Effector CD8-positive, alpha-beta T cell (primary cell): ENCODE data around the gene RNGTT.
"Not testable (repeated sequence)": the region's sequence is repeated elsewhere in the genome, so short reads cannot be mapped to it uniquely, and the experiment has no call there.

Experiments
- DNase-seq: peaks from one replicate; lab custom pipeline; 2025; lab: John Stamatoyannopoulos, UW
- total RNA-seq, 4 experiments: gene quantifications; one replicate each; lab custom pipeline; 2026; lab: John Stamatoyannopoulos, UW

RNGTT gene
- 49.0 to 66.7 (median 53.7) reads per million in 4 experiments for total RNA-seq

DNA sequence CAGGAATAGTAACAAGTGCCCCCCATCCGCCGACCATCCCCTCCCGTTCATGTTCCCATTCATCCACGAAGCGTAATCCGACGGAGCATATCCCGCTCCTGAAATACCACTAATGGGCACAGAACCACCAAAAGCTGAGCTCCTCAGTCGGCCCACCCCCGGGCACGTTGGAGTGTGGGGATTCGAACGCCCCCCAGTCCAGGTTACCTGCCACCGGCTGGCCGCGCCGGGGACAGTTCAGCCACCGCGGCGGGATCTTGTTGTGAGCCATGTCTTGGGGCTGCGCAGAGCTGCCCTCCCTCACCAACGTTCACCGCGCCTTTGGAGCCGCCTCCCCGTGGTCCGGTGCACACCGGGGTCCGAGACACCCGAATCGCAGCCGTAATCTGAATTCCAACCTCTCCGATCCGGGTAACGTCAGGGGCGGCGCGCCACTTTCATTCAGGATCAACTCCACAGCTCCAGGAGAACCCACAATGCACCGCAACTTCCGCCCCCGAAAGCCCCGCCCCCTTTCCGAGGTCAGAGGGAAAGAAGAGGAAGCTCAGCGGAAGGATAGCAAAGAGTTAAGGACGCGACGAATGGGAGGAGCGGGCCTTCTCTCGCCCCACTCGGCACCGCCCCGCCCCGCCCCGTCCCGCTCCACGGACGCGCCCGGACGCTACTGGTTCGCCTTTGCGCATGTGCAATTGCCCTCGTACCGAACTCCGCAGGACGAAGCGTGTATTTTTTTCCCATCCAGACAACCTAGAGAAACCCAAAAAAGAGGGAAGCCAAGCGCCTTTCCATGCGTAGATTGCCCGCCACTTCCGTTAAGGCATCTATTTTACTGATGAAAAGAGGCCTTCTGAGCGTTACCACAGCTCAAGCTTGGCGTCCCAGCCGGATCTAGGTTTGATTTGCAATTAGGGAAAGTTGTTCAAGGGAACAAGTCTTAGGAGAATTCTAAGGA, at the start of gene RNGTT:
Gene RNGTT, minus strand, starts transcription at position 480 of the 952 bp plus-strand sequence. Its CDS starts 209 bp downstream, at position 271.
- DNase-seq: peak; percentile 98

DNA sequence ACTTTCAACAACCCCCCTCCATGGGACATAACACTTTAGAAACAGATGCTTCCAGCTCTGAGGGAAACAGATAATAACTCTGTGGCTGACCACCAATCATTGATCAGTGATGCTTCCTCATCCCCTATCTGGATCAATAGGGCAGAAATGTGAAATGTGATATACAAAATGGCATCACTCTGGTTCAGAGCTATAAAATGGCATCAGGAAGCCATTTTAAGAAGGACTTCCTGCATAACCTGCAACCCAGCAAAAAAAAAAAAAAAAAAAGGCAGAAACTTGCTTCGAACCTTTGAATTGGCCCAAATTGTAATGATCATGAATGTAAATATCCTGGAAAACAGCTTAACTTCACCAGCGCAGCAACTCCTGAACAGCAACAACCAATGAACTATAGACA, 48.0 kb upstream of the RNGTT start:
- DNase-seq: no peak

DNA sequence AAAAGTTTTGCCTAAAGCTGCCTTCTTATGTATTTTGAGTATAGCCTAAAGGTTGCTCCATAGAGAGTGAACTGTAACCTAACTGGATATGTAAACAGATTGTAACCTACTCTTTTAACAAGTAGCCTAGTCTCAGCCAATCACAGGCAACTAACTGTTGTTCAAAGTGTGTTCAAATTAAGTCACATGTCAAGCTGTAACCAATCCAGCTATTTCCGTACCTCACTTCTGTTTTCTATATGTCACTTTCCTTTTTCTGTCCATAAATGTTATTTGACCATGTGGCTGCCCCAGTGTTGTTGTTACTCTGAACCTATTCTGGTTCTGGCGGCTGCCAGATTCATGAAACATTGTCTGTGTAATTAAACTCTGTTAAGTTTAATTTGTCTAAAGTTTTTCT, 47.4 kb upstream of the RNGTT start:
- DNase-seq: no peak

DNA sequence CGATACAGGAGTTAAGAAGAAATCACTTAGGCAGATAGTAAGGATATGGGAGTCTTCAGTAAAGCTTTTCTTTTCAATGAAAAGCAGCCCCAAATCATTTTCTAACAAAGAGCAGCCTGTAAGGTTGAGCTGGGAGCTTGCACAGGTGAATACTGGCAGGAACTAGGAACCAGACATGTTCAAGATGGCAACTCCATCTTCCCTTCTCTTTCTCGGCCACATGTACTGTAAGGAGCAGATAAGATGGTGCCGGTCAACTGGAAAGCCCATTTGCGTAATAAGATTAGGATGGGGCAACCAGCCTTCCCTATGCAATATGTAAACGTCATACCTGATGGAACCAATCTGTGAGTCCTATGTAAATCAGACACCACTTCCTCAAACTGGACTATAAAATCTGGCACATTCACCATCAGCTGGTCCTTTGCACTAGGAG, 46.2 kb upstream of the RNGTT start:
- DNase-seq: no peak

DNA sequence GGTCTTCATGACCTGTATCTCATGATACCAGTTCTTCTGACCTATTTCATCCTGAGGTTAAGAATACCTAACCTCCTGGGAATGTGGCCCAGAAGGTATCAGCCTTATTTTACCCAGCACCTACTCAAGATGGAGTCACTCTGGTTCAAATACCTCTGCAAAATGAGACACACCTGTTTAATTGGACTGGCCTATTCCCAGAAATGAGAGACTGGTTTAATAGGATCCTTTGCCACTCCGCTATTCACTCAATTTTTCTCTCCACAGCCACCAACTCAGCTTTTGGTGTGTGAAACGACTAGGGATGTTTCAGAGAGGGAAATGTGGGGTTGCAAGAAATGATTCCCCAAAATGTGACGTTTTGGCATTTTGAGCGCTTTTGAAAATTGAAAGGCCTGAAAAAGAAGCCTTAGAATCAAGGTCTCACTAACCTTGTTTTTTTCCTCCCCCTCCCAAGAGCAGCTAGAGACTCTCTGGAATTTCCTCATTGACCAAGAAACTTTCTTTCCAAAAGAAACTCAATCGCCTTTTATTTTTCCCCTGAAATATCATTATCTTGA, 45.5 kb upstream of the RNGTT start:
- no peak for DNase-seq

DNA sequence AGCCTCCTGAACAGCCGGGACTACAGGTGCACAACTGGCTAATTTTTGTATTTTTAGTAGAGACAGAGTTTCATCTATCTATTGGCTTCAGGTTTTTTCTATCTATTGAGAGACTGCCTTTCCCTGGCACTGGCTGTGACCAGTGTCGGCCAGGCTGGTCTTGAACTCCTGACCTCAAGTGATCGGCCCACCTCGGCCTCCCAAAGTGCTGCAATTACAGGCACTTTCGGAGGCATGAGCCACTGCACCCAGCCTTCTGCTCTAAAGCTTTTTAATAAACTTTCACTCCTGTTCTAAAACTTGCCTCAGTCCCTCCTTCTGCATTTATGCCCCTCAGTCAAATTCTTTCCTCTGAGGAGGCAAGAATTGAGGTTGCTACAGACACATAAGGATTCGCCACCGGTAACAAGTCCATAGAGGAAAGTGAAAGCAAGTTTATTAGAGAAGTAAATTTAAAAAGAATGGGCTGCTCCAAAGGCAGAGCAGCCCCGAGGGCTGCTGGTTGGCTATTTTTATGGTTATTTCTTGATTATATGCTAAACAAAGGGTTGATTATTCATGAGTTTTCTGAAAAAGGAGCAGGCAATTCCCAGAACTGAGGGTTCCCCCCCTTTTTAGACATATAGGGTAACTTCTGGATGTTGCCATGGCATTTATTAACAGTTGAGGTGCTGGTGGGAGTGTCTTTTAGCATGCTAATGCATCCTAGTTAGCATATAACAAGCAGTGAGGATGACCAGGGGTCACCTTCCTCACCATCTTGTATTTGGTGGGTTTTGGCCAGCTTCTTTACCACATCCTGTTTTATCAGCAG, 44.8 kb upstream of the RNGTT start:
- no peak for DNase-seq

DNA sequence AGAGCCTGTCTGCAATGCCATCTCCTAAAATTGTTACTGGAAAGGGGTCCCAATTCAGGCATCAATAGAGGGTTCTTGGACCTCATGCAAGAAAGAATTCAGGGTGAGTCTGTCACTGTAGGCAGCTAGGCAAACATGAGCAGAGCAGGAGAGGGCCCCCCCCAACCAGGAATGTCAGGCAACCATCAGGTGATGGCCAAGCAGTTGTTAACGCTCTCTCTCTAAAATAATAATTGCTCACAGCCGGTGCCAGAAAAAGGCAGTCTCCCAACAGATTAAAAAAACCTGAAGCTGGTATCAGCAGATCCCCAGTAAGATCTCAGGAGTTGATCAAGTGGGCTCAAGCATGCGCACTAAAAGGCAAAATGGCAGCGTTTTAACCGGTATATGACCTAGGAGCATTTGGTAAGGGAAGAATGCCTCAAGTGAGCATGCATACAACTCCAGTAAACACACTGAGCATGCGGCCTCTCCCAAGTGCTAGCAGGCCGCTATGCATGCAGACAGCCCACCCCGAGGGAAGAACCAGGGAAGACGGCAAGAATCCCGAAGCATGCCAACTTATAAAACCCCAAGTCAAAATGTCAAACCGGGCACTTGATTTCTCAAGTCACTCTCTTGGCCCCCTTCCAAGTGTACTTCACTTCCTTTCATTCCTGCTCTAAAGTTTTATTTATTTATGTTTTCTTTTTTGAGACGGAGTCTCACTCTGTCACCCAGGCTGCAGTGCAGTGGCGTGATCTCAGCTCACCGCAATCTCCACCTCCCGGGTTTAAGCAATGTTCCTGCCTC, 44.0 kb upstream of the RNGTT start:
- no peak for DNase-seq

DNA sequence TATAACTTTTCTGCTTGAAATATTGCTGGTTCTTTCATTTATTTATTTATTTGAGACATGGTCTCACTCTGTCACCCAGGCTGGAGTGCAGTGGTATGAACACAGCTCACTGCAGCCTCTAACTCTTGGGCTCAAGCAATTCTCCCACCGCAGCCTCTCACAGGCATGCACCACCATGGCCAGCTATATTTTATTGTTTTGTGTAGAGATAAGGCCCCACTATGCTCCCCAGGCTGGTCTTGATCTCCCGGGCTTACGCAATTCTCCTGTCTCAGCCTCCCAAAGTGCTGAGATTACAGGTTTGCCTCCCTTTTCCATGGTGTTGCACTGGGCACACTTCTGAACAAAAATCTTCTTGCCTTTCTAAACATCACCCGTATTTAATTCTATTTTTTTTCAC, 39.1 kb upstream of the RNGTT start:
- DNase-seq: no peak

DNA sequence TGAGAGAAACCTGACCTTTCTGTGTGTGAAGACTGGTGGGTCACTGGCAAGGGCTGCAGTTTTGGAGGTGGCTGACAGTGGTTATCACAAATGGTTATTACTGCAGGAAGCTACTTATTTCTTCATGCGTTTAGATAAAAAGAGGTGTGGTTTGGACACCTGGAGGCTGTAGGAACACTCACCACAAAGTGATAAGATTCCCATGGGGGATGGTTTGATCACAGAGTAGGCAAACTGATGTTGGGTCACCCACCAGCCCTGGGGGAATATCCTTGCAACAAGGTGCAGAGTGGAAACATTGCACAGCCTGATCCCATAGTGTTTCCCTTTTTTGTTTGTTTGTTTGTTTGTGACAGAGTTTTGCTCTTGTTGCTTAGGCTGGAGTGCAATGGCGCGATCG, 33.9 kb upstream of the RNGTT start:
- no peak for DNase-seq

DNA sequence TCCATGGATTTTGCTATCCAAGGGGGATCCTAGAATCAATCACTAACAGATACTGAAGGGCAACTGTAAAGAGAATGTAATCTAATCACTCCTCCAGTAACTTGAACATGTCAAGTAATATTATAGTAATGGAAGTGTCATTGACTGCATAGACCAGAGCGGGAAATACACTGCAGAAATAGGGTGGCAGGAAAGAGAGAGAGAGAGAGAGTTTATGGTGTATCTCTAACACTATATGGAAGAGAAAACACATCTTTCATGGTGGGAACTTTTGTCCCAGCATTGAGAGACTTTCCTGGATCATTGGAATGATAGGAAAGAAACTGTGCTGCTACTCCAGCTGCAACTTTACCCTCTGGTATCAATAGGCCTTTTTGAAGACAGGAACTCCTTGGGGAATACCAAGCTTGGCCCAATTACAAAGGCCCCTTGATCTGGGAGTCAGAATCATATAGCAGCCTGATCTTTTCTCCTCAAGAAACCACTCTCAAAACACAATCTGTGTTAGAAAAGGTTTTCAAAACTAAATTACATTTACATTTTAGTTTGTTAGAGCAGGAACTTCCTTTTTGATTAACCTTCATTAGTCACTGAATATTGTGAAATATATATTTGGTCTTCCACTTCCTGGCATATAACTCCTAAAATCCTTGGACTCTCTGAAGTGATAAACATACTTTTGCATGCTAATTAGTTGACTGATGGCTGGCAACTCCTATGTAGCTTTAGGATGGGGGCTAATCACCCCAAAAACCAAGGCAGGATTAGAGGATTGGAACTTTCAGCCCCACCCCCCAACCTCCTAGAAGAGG, 29.5 kb upstream of the RNGTT start:
- DNase-seq: no peak

DNA sequence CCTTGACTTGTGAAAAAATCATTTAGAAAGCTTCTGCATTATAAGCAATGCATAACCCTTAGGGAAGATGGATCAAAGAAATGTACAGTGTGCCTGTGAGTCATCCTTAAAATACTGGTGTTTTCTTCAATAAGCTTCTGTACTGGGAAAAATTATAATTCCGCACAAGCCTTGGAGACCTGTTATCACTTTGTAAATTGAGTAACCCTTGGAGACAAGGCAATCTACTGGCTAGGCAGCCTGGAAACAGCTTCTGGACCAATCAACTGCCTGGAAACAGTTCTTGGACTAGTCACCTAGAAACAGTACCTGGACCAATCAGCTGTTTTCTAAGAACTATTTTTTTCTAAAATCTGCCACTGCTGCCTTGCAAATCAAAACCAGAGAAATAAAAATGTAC, 25.8 kb upstream of the RNGTT start:
- no peak for DNase-seq

DNA sequence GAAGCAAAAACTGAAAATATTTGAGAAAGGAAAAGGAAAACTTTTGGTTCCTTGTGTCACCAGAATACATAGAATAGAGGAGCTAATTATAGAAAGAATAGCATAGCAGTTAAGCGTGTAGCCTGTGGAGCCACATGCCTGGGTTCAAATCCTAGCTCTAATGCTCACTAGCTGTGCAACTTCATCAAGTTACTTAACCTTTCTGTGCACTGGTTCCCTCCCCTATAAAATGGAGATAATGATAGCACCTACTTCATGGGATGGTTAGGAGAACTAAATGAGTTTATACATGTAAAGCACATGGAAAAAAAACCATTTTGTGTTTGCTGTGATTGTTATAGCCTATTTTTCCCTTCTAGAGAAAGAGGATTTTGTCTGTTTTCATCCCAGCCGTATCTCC, 24.5 kb upstream of the RNGTT start:
- no peak for DNase-seq

DNA sequence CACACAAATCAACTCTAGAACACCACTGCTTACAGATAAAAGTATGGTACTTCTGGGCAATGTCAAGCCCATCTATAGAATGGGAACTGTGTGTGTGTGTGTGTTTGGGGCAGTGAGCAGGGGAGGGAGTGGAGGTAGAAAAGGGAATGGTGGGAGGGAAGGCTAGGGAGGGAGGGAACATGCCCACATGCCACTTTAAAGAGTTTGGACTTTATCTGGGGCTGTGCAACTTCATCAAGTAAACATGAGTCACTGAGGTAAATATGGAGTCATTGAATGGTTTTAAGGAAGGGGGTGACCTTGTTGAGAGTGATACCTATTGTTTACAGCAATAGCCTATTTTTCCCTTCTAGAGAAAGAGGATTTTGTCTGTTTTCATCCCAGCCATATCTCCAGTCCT, 22.5 kb upstream of the RNGTT start:
- no peak for DNase-seq

DNA sequence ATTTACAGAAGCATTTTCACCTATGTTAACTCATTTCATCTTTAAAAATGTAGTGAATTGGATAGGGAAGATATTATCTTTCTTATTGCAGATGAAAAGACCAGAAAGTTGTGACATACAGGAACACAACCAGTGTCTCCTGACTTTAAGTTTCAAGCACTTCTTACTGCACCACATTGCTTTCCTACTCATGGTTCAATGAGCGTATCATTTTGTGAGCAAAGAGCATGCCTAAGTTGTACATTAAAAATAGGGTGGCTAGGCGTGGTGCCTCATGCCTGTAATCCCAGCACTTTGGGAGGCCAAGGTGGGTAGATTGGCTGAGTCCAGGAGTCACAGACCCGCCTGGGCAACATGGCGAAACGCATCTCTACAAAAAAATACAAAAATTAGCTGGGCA, 21.2 kb upstream of the RNGTT start:
- no peak for DNase-seq

DNA sequence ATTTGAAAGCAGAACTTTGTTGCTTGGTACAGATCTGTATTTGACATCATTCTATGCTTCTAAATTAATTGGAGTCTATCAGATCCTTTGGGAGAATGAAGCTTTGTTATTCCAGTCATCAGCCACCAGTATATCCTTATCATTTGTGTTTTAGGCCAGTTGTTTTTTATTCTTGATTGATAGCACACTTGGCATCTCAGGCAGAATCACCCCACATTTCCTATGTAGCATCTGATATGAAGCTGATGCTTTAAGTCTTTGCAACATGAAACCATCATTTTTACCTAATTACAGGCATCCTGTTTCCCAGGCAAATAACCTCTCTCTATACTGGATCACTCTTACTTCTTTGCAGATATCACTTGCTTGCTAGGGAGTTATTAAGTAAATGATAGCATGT, 20.7 kb upstream of the RNGTT start:
- DNase-seq: no peak

DNA sequence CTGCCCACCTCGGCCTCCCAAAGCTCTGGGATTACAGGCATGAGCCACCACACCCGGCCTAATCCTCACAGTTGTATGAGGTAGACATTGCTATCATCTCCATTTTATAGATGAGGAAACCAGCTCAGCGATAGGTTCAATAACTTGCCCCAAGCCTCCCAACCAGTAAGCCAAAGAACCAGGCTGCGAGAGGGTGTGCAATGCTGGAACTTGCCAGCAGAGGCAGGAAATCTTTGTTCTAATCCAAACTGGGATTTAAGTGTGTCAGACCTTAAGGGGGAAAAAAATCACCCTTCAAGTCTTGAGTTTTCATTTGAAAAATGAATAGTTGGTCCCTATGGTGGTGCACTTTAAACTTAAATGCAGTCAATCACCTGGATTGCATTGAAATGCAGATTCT, 20.1 kb upstream of the RNGTT start:
- DNase-seq: no peak

DNA sequence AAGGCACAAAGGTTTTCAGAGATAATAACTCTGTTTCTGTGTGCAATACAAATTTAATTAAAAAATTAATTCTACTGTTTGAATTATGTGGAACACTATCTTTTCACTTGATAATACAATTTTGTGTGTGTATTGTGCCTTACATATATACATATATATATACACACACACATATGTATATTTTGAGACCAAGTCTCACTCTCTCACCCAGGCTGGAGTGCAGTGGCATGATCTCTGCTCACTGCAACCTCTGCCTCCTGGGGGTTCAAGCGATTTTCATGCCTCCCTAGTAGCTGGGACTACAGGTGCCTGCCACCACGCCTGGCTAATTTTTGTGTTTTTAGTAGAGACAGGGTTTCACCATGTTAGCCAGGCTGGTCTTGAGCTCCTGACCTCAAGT, 19.7 kb upstream of the RNGTT start:
- DNase-seq: not testable (repeated sequence)

DNA sequence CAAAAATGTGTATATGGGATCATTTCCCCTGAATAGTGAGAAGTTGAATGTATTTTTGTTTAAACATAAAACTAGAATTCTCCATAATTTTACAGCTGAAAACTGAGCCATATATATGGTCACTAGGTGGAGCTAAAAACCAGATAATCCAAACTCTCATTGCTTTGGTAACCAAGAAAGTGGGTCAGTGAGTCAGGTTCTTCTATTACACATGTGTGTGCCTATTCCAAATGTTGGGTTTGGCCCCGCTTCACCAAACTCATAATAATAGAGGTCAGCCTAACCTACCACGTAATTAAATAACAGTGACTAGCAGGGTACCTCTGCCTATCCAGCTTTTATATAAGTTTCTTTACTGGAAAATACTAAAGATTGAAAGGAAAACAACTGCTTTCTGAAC, 19.3 kb upstream of the RNGTT start:
- DNase-seq: no peak

DNA sequence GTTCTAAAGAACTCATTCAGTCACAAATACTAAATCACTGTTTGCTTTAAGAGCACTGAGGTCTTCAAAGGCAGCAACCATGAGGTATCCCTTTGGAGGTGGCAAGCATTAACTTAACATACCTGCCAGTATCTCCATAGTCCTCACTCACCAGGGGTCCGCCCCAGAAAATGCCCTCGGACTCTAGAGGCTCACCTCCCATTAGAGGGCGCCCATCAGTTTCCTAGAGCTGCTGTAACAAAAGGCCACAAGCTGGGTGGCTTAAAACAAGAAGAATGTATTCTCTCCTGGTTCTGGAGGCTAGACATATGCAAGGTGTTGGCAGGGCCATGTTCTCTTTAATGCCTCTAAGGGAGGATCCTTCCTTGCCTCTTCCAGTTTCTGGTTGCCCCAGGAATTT, 12.0 kb upstream of the RNGTT start:
- no peak for DNase-seq

DNA sequence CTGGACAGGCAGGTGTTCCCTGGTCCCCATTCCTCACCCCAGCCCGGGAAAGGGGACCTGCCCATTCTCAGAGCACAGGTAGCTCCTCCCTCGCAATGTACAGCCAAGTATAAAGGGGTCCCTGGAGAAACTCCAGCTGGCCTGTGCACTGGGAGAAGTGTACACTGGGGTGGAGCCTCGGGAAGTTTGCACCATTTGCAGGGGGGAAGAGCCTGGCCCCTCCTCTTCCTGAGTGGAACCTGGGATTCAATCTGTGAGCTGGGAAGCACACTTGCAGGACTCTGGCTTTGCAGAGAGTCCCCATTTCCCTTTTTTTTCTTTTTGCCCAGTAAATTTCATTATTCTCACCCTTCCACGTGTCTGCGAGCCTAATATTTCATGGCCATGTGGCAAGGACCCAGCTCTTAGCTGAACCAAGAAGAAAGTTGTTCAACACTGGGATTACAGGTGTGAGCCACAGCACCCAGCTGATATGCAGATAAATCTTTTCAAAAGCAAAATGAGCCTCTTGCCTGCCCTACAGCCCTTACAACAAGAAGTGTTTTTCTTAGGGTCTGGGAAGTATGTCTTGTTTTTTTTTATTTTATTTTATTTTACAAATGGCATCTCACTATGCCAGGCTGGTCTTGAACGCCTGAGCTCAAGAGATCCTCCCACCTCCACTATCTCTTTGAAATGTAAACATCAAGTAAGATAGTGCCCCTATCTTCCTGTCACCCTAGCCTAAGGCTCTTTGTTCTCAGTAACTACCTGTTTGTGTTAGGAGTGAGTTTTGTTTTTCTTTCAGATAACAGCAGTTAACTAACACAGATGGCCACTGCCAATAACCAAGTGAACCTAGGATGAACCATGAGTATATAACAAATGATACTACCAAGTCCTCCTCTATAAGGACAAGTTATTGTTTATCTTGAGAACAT, 9.3 kb upstream of the RNGTT start:
- no peak for DNase-seq
